Liver (tissue), 3 donors: ENCODE results near the gene HAO1.

ENCODE experiments used
- CTCF ChIP-seq: fragments of 150-350 bp; IDR thresholded peaks from 2 replicates; pipeline ENCODE4 v1.5.1; 2017; ENCODE audit warnings: improper control_type of control experiment, low read depth, low read length; ENCODE audit not compliant: missing input control
- RAD21 ChIP-seq, 2 donors: IDR thresholded peaks; 2 replicates each; pipeline ENCODE4 v1.6.1; 2016; ENCODE audit warnings: antibody characterized with exemption in 2 of 2, mild to moderate bottlenecking in 2 of 2
- RXRA ChIP-seq, 2 donors: IDR thresholded peaks; 2 replicates each; pipeline ENCODE4 v1.6.1; 2017 to 2018; ENCODE audit warnings: antibody characterized with exemption in 2 of 2, mild to moderate bottlenecking in 1 of 2
- TAF1 ChIP-seq: conservative IDR thresholded peaks from 2 replicates; pipeline ENCODE4 v1.6.1; 2016; ENCODE audit warnings: antibody characterized with exemption, mild to moderate bottlenecking
- TF ChIP-seq, protein P1 (sequence below): IDR thresholded peaks from 2 replicates; pipeline ENCODE4 v1.6.1; 2016; ENCODE audit warnings: antibody characterized with exemption
- TF ChIP-seq, protein P2 (sequence below): IDR thresholded peaks from 2 replicates; pipeline ENCODE4 v1.6.1; 2016; ENCODE audit warnings: antibody characterized with exemption
- TF ChIP-seq, protein P3 (sequence below): IDR thresholded peaks from 2 replicates; pipeline ENCODE4 v1.6.1; 2016; ENCODE audit warnings: antibody characterized with exemption
- donor health status: healthy.
- donor health status: healthy.

GRCh38 chr20:7911586-7912330, 28.5 kb downstream of the HAO1 start:
- TF ChIP-seq, protein P1, sequence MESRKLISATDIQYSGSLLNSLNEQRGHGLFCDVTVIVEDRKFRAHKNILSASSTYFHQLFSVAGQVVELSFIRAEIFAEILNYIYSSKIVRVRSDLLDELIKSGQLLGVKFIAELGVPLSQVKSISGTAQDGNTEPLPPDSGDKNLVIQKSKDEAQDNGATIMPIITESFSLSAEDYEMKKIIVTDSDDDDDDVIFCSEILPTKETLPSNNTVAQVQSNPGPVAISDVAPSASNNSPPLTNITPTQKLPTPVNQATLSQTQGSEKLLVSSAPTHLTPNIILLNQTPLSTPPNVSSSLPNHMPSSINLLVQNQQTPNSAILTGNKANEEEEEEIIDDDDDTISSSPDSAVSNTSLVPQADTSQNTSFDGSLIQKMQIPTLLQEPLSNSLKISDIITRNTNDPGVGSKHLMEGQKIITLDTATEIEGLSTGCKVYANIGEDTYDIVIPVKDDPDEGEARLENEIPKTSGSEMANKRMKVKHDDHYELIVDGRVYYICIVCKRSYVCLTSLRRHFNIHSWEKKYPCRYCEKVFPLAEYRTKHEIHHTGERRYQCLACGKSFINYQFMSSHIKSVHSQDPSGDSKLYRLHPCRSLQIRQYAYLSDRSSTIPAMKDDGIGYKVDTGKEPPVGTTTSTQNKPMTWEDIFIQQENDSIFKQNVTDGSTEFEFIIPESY, result no peak
- no peak for TF ChIP-seq TAF1
- no peak for TF ChIP-seq CTCF
- no peak for TF ChIP-seq RXRA (IDR thresholded peaks at IDR 0.05)
- TF ChIP-seq, protein P2, sequence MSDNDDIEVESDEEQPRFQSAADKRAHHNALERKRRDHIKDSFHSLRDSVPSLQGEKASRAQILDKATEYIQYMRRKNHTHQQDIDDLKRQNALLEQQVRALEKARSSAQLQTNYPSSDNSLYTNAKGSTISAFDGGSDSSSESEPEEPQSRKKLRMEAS, result no peak
- TF ChIP-seq RAD21 (IDR thresholded peaks at IDR 0.05), result no peak
- TF ChIP-seq, protein P3, sequence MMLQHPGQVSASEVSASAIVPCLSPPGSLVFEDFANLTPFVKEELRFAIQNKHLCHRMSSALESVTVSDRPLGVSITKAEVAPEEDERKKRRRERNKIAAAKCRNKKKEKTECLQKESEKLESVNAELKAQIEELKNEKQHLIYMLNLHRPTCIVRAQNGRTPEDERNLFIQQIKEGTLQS, result no peak
